Mesothelial cell of epicardium (in vitro differentiated cells): Measurements from ENCODE around the gene SMIM3. TPM values are rescaled to one million over a fixed set of nuclear protein-coding genes. Genes with fewer than 3 reads are reported as not detected.
"Not testable (repeated sequence)": the region's sequence is repeated elsewhere in the genome, so short reads cannot be mapped to it uniquely, and the experiment has no call there.

Experiments
- DNase-seq, 2 experiments: peaks; one replicate each; pipeline ENCODE4 v3.0.0; 2021; ENCODE audit warnings: low spot score in 2 of 2; ENCODE audit not compliant: unreplicated experiment in 2 of 2
- H3K27ac Mint-ChIP-seq: 2 replicates; pipeline ENCODE4 v1.8.0; 2021; ENCODE audit warnings: mixed read lengths
- H3K27me3 Mint-ChIP-seq: 2 replicates; pipeline ENCODE4 v1.8.0; 2021; ENCODE audit warnings: low read depth, mixed read lengths
- H3K36me3 Mint-ChIP-seq: 2 replicates; pipeline ENCODE4 v1.8.0; 2021; ENCODE audit warnings: mixed read lengths
- H3K4me1 Mint-ChIP-seq: 2 replicates; pipeline ENCODE4 v1.8.0; 2021; ENCODE audit warnings: mixed read lengths
- H3K4me3 Mint-ChIP-seq: 2 replicates; pipeline ENCODE4 v1.8.0; 2021; ENCODE audit warnings: mild to moderate bottlenecking, moderate library complexity, mixed read lengths
- H3K9me3 Mint-ChIP-seq: 2 replicates; pipeline ENCODE4 v1.8.0; 2021; ENCODE audit warnings: mixed read lengths
- total RNA-seq: library from RNA; stranded (reverse); gene quantifications from 3 replicates; pipeline ENCODE4 v1.2.1, GENCODE V29; 2021
- TF ChIP-seq, protein P1 (sequence below): fragments of 200-600 bp; sonication (generic); IDR thresholded peaks from one replicate; pipeline ENCODE4 v1.5.0; 2021; ENCODE audit warnings: antibody characterized with exemption; ENCODE audit not compliant: unreplicated experiment

SMIM3 gene
- total RNA-seq, 1 donor from 2014 or later = 45.4 TPM

DNA sequence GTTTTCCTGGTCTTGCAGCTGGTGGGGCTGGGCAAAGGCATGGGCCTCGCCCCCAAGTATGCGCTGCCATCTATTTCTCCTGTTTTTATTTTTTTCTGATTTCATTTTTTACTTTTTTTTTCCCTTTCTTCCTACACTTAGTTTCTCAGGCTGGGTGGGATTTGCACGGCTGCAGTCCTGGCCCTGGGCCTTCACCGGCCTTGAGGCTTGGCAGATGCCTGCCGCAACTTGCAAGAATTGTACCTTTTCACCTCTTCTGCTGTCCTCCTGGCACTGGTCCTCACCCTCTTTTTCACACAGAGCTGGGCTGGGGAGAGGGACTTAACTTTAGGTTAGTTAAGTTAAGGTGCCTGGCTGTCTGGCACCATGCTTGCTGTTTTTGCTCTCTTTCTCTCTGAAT, 57.5 kb downstream of the SMIM3 start:
- TF ChIP-seq, protein P1, sequence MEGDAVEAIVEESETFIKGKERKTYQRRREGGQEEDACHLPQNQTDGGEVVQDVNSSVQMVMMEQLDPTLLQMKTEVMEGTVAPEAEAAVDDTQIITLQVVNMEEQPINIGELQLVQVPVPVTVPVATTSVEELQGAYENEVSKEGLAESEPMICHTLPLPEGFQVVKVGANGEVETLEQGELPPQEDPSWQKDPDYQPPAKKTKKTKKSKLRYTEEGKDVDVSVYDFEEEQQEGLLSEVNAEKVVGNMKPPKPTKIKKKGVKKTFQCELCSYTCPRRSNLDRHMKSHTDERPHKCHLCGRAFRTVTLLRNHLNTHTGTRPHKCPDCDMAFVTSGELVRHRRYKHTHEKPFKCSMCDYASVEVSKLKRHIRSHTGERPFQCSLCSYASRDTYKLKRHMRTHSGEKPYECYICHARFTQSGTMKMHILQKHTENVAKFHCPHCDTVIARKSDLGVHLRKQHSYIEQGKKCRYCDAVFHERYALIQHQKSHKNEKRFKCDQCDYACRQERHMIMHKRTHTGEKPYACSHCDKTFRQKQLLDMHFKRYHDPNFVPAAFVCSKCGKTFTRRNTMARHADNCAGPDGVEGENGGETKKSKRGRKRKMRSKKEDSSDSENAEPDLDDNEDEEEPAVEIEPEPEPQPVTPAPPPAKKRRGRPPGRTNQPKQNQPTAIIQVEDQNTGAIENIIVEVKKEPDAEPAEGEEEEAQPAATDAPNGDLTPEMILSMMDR = no peak
- DNase-seq = no peak
- Mint-ChIP-seq H3K4me1 (peaks cover 2% of the 10 kb centered on the region), H3K27me3 (peaks cover 26% of the 10 kb centered on the region), H3K36me3 (no peaks in the 10 kb centered on the region), H3K4me3 (no peak overlapping the region), H3K27ac (no peak overlapping the region), H3K9me3 (peaks cover 25% of the 10 kb centered on the region)

DNA sequence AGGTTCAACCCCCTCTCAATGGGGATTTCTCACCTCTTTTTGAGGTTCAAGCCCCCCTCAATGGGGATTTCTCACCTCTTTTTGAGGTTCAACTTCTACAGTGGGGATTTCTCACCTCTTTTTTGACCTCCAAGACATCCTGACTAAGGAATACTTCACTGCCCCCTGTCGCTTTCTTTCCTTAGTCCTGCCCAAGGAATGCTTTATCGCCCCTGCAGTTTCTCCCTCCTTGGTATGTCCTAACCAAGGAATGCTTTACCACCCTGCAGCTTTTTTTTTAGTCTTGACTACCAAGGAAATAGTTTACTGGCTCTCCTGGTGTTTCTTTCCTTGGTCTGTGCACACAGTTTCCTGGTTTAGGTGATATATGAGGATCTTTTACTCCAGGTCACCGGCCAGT, 58.1 kb downstream of the SMIM3 start:
- DNase-seq = no peak
- H3K36me3 Mint-ChIP-seq = no peaks in the 10 kb centered on the region
- H3K4me3 Mint-ChIP-seq = no peak overlapping the region

DNA sequence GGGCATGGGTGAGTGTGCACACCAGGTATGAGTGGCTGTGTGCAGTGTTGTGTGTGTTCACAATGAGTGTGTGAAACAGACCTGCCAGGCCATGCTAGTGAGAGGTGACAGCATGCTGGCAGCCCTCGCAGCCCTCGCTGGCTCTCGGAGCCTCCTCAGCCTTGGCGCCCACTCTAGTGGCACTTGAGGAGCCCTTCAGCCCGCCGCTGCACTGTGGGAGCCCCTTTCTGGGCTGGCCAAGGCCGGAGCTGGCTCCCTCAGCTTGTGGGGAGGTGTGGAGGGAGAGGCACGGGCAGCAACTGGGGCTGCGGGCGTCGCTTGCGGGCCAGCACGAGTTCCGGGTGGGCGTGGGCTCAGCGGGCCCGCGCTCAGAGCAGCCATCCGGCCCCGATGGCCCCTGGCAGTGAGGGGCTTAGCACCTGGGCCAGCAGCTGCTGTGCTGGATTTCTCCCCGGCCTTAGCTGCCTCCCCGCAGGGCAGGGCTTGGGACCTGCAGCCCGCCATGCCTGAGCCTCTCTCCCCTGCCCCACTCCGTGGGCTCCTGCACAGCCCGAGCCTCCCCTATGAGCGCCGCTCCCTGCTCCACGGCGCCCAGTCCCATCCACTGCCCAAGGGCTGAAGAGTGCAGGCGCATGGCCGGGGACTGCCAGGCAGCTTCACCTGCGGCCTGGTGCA, 66.8 kb downstream of the SMIM3 start:
- H3K4me3 Mint-ChIP-seq, H3K4me1 Mint-ChIP-seq, H3K9me3 Mint-ChIP-seq, DNase-seq, H3K36me3 Mint-ChIP-seq, H3K27ac Mint-ChIP-seq: not testable (repeated sequence)
- peaks cover 23% of the 10 kb centered on the region for H3K27me3 Mint-ChIP-seq

More for the DNA sequence above, 58.1 kb downstream of the SMIM3 start:
- TF ChIP-seq, protein P1 = no peak
- Mint-ChIP-seq H3K27ac (no peak overlapping the region), H3K4me1 (peaks cover 2% of the 10 kb centered on the region), H3K9me3 (peaks cover 21% of the 10 kb centered on the region), H3K27me3 (peaks cover 29% of the 10 kb centered on the region)

DNA sequence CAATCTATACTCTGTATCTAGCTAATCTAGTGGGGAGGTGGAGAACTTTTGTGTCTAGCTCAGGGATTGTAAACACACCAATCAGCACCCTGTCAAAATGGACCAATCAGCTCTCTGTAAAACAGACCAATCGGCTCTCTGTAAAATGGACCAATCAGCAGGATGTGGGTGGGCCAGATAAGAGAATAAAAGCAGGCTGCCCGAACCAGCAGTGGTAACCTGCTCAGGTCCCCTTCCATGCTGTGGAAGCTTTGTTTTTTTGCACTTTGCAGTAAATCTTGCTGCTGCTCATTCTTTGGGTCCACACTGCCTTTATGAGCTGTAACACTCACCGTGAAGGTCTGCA, 67.7 kb downstream of the SMIM3 start, which contains the start of gene IRGM:
TSS of gene IRGM (plus strand) at position 214 of the 346 bp plus-strand sequence. CDS start 1,603 bp downstream, outside the sequence.
- H3K36me3 Mint-ChIP-seq, H3K9me3 Mint-ChIP-seq: not testable (repeated sequence)
- H3K27me3 Mint-ChIP-seq = peaks cover 24% of the 10 kb centered on the region

More for the DNA sequence above, 67.7 kb downstream of the SMIM3 start, which contains the start of gene IRGM:
- DNase-seq, H3K4me1 Mint-ChIP-seq, H3K27ac Mint-ChIP-seq, H3K4me3 Mint-ChIP-seq: not testable (repeated sequence)

Other genes with a start within 250 kb of the SMIM3 start
- 84.4 to 86.6 TPM (median 85.3 TPM) in 3 replicates for gene SYNPO, start 138.1 kb upstream of the SMIM3 start, total RNA-seq
- gene MYOZ3, start 117.5 kb upstream of the SMIM3 start, total RNA-seq = 8.5 to 9.4 TPM (median 8.5 TPM) in 3 replicates
- 64.3 to 66.8 TPM (median 66.7 TPM) in 3 replicates for gene RBM22, start 77.7 kb upstream of the SMIM3 start, total RNA-seq
- gene DCTN4, start 19.7 kb upstream of the SMIM3 start, total RNA-seq = 75.7 to 82.4 TPM (median 76.1 TPM) in 3 replicates
- 0.24 to 0.79 TPM (median 0.45 TPM) in 3 replicates for gene IRGM, start 67.8 kb downstream of the SMIM3 start, total RNA-seq
- 14.0 to 15.6 TPM (median 14.6 TPM) in 3 replicates for gene ZNF300, start 126.2 kb downstream of the SMIM3 start, total RNA-seq
- 2.0 to 2.6 TPM (median 2.4 TPM) in 3 replicates for gene GPX3, start 241.8 kb downstream of the SMIM3 start, total RNA-seq